ES-I3 (cell line): ENCODE data around the gene REG1A.

ENCODE experiments used
- H3K36me3 ChIP-seq: 2 replicates; pipeline ENCODE4 v1.6.1; 2013; ENCODE audit warnings: mild to moderate bottlenecking, low read length, control low read depth, moderate library complexity; ENCODE audit not compliant: insufficient read depth
- H3K4me1 ChIP-seq: 2 replicates; pipeline ENCODE4 v1.6.1; 2013; ENCODE audit warnings: mild to moderate bottlenecking, control low read depth, low read length; ENCODE audit not compliant: insufficient read depth
- H3K9ac ChIP-seq: 2 replicates; pipeline ENCODE4 v1.6.1; 2013; ENCODE audit warnings: low read depth, mild to moderate bottlenecking, low read length, moderate library complexity
- H3K9me3 ChIP-seq: 2 replicates; pipeline ENCODE4 v1.6.1; 2013; ENCODE audit warnings: mild to moderate bottlenecking, low read length, moderate library complexity; ENCODE audit not compliant: control insufficient read depth, insufficient read depth

The REG1A gene

DNA sequence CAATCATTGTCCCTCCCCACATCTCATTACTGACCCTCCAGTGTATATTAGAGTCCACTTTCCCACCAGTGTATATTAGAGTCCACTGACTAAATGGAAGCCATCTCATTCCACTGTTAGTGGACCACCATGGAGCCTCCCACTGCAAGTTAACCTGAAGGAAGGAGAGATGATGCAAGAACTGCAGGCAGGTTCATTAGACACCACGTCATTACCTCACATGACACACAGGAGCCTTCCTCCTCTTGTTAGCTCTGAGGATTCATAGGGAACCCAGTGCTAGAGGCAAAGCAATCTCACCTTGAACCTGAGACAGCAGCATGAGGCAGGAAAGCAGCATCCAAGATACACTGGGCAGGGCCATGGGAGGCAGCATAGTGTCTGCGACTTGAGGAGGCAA, 38.7 kb downstream of the REG1A start:
- Histone ChIP-seq H3K4me1 (no peaks in the 10 kb centered on the region), H3K36me3 (no peaks in the 10 kb centered on the region), H3K9me3 (no peaks in the 10 kb centered on the region), H3K9ac (no peak overlapping the region)

DNA sequence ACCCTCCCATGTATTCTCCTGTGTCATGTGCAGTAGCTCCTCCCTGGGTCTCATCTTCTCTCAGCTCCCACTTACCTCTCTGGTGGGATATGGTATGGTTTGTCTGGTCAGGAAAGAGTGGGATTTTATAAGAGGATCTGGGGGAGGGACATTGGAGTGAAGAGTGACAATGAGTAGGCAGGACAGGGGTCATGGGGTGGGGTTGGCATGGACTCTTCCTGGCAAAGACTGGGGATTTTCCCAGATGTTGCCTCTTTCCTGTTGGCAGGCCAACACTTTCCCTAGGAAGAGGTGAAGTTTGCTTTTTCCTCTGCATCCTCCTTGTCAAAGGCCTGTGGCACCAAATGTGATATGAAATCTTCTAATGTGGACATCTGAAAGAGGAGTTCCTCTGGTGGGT, 39.4 kb downstream of the REG1A start, which contains the start of gene REG3A:
Gene REG3A (minus strand): TSS at position 101 of the 400 bp plus-strand sequence. CDS start 348 bp downstream, outside the sequence.
- Histone ChIP-seq H3K4me1 (no peaks in the 10 kb centered on the region), H3K9ac (no peak within 1 kb of the TSS), H3K36me3 (no peaks in the 10 kb centered on the region)

DNA sequence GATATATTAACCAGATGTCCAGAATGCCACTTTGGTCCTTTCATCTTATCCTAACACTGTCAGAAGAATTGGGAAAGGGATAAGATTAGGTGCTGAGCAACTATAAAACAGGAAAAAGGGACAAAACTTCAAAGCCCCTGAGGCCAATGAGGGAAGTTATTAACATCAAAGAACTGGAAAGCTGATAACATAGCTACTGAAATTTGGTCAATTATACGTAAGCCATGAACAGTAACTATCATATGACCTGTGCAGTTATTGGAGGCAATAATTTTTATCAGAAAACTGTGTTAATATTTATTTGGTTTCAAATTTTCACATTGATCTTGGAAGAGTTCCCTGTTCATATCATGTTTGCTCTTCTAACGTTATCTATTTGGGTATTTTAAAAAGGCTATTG, 41.8 kb downstream of the REG1A start:
- Histone ChIP-seq H3K4me1 (no peaks in the 10 kb centered on the region), H3K9ac (no peak overlapping the region), H3K9me3 (no peaks in the 10 kb centered on the region), H3K36me3 (no peaks in the 10 kb centered on the region)

More for the DNA sequence above, 39.4 kb downstream of the REG1A start, which contains the start of gene REG3A:
- no peaks in the 10 kb centered on the region for H3K9me3 ChIP-seq

DNA sequence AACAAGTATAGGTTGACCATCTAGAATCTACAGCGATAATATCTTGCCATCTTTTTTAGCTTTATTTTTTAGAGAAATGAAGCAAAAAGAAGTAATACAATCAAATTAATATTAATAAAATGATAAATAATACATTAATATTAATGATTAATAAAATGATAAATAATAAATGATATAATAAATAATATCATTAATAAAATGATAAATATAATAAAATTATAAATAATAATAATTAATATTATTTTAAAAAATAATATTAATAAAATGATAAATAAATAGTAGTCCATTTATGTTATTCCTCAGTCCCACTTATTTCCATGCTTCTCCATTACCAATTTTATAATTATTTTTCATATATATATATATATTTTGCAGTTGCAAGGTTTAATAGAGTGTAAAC, 42.5 kb downstream of the REG1A start:
- H3K9ac ChIP-seq, result no peak overlapping the region
- no peaks in the 10 kb centered on the region for H3K4me1 ChIP-seq
- no peaks in the 10 kb centered on the region for H3K36me3 ChIP-seq
- H3K9me3 ChIP-seq, result no peaks in the 10 kb centered on the region

DNA sequence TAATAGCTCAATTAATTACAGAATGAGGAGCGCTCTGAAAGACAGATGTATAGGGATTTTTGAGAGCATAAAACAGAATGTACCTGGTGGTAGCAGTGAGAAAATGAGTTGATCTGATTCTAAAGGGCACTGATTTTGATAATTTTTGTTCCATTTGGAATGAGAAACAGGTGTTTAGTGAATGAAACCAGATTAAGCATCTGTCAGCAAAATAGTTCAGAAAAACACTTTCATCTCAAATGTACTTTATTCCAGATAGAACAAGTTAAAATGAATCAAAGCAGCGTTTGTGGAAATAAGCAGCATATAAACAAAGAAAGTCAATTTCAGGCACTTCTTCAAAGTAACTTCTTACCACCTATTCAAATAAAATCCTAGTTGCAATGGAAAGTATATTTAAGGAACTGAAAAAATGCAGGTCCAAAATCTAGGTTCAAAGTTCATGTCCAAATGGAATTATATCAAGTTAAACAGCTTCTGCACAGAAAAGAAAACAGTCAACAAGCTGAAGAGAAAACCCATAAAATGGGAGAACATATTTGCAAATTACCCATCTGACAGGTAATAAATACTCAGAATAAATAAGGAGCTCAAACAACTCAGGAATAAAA, 51.2 kb downstream of the REG1A start:
- Histone ChIP-seq H3K9me3 (no peaks in the 10 kb centered on the region), H3K36me3 (no peaks in the 10 kb centered on the region), H3K4me1 (no peaks in the 10 kb centered on the region), H3K9ac (no peak overlapping the region)
